ENCODE measurements around the gene FAM120AOS.

FAM120AOS gene

GRCh38 chr9:93436655-93437407 is 16.6 kb downstream of the FAM120AOS start:
- DNase-seq: no peak

DNA sequence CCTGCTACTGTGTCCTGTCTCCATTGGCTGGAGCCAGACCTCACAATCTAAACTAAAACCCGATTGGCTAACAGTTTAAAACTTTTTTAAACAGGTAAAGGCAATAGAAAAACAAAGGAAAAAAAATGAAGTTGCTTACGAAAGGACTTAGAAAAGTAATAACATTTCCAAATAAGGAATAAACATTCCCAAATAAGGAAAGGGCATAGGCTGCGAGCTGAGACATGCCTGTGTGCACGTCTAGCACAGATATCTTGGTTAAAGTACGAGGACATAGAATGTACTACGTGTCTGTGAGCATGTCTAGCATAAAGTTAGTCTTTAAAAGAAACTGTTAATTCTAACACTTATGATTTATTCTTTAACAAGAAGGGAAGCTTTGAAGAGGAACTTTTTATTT is 17.2 kb downstream of the FAM120AOS start:
- DNase-seq: no peak

- no peak for DNase-seq
Observed at GRCh38 chr9:93435386-93435785, 18.0 kb downstream of the FAM120AOS start.

DNA sequence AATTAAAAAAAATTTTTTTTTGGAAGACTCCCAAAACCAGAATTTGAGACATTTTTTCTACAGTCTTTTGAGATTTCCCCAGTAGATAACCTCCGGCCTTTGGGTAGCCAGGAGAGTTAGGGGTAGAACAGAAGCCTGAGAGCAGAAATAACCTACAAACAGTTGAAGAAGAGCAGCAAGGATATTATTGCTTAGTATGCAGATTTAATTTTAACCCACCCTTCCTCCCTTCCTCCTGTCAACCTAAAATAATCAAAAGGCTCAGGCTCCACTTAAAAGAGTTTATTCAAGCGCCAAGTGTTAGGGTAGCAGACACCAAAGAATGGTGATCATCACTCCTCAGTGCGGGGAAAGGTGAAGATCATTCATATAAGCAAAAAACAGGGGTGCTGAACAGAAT is 19.3 kb downstream of the FAM120AOS start:
- no peak for DNase-seq

GRCh38 chr9:93432964-93433363 is 20.4 kb downstream of the FAM120AOS start:
- DNase-seq: no peak

- DNase-seq: no peak
Observed at GRCh38 chr9:93431539-93432105, 21.8 kb downstream of the FAM120AOS start.

DNA sequence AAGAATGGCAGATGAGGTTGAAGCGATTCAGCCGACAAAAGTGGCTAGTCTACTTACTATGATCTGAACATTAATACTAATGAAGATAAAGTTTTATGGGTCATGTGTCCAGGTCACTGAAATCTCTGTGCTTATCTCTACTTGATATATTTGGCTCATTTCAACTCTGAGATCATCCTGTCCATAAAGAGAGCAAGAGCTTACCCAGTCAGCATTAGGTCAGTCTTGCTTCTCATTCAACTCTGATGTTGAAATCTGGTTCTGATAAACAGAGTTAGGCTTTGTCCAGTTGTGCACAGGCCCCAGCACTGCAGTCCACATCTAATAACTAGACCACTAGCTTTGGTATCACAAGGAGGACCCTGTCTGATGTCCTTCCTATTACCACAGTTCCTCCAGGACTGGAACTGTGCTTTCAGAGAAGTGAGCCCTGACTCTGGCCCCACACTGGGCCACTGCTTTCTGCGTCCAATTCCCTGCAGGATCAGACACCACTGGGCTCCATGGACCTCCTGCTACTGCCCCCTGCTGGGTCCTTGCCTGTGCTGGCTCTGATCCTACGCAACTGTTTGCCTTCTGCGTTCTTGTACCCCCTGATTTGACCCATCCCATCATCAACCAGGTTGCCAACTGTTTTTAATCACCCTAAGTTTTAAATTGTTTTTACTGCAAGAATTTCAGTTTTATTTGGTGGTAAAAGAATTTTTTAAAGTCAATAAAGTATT is 25.6 kb downstream of the FAM120AOS start:
- no peak for DNase-seq

- DNase-seq: peak; percentile 9
Observed at GRCh38 chr9:93422977-93423616, 30.3 kb downstream of the FAM120AOS start.

DNA sequence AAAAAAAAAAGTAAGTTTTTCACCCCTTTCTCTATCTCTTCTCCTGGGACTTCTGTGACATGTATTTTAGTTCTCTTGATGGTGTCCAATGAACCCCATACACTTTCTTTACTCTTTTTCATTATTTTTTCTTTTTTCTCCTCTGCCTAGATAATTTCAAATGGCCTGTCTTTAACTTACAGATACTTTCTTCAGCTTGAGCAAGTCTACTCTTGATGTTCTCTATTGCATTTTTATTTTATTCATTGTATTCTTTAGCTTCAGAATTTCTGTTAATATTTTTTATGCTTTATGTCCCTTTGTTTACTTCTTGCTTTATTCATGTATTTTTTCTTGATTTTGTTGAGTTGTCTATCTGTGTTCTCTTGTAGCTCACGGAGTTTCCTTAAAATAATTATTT is 34.4 kb downstream of the FAM120AOS start:
- DNase-seq: no peak

GRCh38 chr9:93417538-93417937 is 35.8 kb downstream of the FAM120AOS start:
- no peak for DNase-seq

DNA sequence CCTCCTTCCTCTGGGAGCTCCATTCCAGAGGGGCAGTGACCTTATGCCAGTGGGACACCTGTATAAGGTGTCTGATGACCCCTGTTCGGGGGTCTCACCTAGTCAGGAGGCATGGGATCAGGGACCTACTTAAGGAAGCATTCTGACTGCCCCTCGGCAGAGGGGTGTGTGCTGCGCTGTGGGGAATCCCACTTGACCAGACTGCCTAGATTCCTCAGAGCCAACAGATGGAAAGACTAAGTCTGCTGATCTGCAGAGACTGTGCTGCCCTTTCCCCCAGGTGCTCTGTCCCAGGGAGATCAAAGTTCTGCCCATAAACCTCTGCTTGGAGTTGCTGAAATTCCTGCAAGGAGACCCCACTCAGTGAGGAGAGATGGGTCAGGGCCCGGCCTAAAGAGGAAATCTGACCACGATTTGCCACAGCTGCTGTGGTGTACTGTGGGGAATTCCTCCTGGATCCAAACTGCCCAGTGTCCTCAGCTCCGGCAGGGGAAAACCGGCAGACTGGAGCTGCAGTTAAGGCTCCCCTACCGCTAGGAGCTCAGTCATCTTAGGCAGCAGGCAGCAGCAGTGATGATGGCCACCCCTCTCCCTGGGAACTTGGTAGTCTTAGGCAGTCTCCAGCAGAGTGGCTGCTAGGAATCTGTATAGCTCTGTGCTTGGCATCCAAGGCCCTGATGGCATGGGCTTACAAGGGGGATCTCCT is 36.7 kb downstream of the FAM120AOS start:
- no peak for DNase-seq

DNA sequence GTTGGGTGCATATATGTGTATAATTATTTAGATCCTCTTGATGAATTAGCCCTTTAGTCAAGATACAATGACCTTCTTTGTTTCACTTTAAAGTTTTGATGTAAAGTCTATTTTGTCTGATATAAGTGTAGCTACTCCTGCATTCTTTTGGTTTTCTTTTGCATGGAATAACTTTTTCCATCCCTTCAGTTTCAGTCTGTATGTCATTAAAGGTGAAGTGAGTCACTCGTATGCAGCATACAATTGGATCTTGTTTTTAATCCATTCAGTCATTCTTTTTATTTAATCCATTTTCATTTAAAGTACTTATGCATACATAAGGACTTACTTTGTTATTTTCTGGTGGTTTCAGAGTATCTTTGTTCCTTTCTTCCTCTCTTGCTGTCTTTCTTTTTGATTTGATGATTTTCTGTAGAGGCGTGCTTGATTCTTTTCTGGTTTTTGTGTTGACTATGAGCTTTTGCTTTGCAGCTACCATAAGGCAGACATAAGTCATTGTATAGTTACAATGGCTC is 38.1 kb downstream of the FAM120AOS start:
- DNase-seq: no peak

GRCh38 chr9:93413530-93413929 is 39.9 kb downstream of the FAM120AOS start:
- no peak for DNase-seq

- no peak for DNase-seq
Observed at GRCh38 chr9:93406371-93406770, 47.0 kb downstream of the FAM120AOS start.

DNA sequence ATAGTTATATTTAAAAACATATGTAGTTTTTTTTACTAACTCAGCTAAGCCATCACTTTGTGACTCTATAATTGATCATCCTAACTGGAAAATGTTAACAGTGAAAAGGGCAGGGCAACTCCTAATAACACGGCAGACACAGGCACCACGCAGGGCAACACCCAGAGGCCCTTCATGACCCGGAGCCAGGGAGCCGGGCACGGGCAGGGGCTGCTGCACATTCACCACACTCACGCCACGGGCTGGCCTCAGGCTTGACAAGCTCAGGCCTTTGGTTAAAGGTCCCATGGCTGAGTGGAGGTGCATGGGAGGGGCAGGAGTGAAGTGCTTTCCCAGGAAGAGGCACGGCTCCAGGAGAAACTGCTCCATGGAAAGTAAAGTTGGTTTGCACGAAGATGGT is 54.9 kb downstream of the FAM120AOS start:
- DNase-seq: no peak

- DNase-seq: no peak
Observed at GRCh38 chr9:93397661-93398373, 55.6 kb downstream of the FAM120AOS start.
